GM12872 (cell line): Measurements from ENCODE around the gene SFTPA1.

ENCODE experiments used
- TF ChIP-seq, protein P1 (sequence below): IDR thresholded peaks from 3 replicates; pipeline ENCODE4 v1.5.1; 2011; ENCODE audit warnings: low read depth, mild to moderate bottlenecking, low read length, moderate library complexity; ENCODE audit not compliant: insufficient read depth

SFTPA1 gene

GRCh38 chr10:79610601-79611191 lies at the start of gene SFTPA1:
Gene SFTPA1, plus strand, starts transcription at chr10:79610939. Its CDS starts 887 bp downstream, at chr10:79611826.
- TF ChIP-seq, protein P1, sequence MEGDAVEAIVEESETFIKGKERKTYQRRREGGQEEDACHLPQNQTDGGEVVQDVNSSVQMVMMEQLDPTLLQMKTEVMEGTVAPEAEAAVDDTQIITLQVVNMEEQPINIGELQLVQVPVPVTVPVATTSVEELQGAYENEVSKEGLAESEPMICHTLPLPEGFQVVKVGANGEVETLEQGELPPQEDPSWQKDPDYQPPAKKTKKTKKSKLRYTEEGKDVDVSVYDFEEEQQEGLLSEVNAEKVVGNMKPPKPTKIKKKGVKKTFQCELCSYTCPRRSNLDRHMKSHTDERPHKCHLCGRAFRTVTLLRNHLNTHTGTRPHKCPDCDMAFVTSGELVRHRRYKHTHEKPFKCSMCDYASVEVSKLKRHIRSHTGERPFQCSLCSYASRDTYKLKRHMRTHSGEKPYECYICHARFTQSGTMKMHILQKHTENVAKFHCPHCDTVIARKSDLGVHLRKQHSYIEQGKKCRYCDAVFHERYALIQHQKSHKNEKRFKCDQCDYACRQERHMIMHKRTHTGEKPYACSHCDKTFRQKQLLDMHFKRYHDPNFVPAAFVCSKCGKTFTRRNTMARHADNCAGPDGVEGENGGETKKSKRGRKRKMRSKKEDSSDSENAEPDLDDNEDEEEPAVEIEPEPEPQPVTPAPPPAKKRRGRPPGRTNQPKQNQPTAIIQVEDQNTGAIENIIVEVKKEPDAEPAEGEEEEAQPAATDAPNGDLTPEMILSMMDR, result no peak

GRCh38 chr10:79561257-79561656 lies 49.5 kb upstream of the SFTPA1 start:
- TF ChIP-seq, protein P1, result no peak

- TF ChIP-seq, protein P1, result peak; percentile 93
Observed at GRCh38 chr10:79562135-79562756, 48.5 kb upstream of the SFTPA1 start.

DNA sequence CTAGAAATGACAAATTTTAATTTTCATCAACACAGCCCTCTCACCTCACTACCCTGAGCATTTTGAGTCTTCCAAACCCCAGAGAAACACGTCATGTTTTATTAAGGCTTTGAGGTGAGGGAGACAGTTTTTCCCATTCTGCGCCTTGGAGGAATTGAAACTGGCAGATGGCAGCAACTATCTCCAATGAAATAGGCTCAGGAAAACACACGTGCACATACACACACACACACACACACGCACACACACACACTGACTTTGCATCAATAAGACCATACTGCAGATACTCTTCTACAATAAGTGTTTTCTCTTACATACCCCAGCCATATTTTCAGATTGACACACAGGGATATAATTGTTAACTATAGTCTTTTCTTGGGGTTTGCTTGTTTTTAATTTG lies 47.3 kb upstream of the SFTPA1 start:
- TF ChIP-seq, protein P1, result no peak

- TF ChIP-seq, protein P1, result no peak
Observed at GRCh38 chr10:79579361-79579760, 31.4 kb upstream of the SFTPA1 start.

- TF ChIP-seq, protein P1, result no peak
Observed at GRCh38 chr10:79581044-79581443, 29.7 kb upstream of the SFTPA1 start.

- TF ChIP-seq, protein P1, result no peak
Observed at GRCh38 chr10:79582096-79582495, 28.6 kb upstream of the SFTPA1 start.
